ENCODE results near the gene TMEM140. TPM values are rescaled to one million over a fixed set of nuclear protein-coding genes. Genes with fewer than 3 reads are reported as not detected.

TMEM140 gene
- total and polyA plus RNA-seq, 9 of the 15 experiments (the other 6 are each of a cell fraction or from before 2014, with no cell fraction given), result 0.03 to 0.82 (median 0.23) TPM

GRCh38 chr7:135160858-135161653 lies 13.2 kb downstream of the TMEM140 start (continued):
- TF ChIP-seq CHD7 (IDR thresholded peaks at IDR 0.05; ENCODE audit: low read depth, low read length) (no peak), ZNF77 (CRISPR knock-in tag; IDR thresholded peaks at IDR 0.05) (no peak), GTF2A2 (tag; IDR thresholded peaks at IDR 0.05) (0 out of 2 replicates have a peak, but pooled peaks have one; percentile 29), HMGN3 (IDR thresholded peaks at IDR 0.05; ENCODE audit: borderline replicate concordance, extremely low read depth, insufficient read length, low read depth, low read length) (no peak), CGGBP1 (CRISPR knock-in tag; IDR thresholded peaks at IDR 0.05) (no peak), KLF13 (tag; IDR thresholded peaks at IDR 0.05; ENCODE audit: borderline replicate concordance, low read depth) (peak; percentile 17; the same call in 1 of the 2 replicates), IRF2 (CRISPR knock-in tag; IDR thresholded peaks at IDR 0.05) (no peak), NONO (IDR thresholded peaks at IDR 0.05; ENCODE audit: low read depth in 2 of 2, low read length in 1 of 2) (no peak), ZBTB17 (CRISPR knock-in tag; IDR thresholded peaks at IDR 0.05) (no peak), IRF1 (CRISPR knock-in tag; IDR thresholded peaks at IDR 0.05; ENCODE audit: borderline replicate concordance) (no peak), SAP30 (IDR thresholded peaks at IDR 0.05; ENCODE audit: borderline replicate concordance, insufficient read depth, low read depth, low read length, poor library complexity, severe bottlenecking) (no peak), DPF2 (IDR thresholded peaks at IDR 0.05) (no peak)

Data from K562 (cell line).